Vagina (tissue), 2 donors: ENCODE data around the gene FGD4. TPM values are rescaled to one million over a fixed set of nuclear protein-coding genes. Genes with fewer than 3 reads are reported as not detected.

Experiments
- DNase-seq, 2 donors: peaks; one replicate each; pipeline ENCODE4 v3.0.0-alpha.2; 2017; ENCODE audit errors: extremely low spot score in 2 of 2
- H3K27ac ChIP-seq: fragments of 200-600 bp; sonication (generic); one replicate; pipeline ENCODE4 v1.5.1; 2019
- H3K27me3 ChIP-seq: fragments of 200-600 bp; sonication (generic); one replicate; pipeline ENCODE4 v1.5.1; 2019
- H3K36me3 ChIP-seq, 2 donors: fragments of 200-600 bp; sonication (generic); one replicate each; pipeline ENCODE4 v1.5.1; 2017 to 2019
- H3K4me1 ChIP-seq: fragments of 200-600 bp; sonication (generic); one replicate; pipeline ENCODE4 v1.5.1; 2019
- H3K4me3 ChIP-seq, 2 donors: fragments of 200-600 bp; sonication (generic); 1 replicate in 1 of 2; 2 replicates in 1 of 2; pipeline ENCODE4 v1.5.1; 2016 to 2019
- H3K9me3 ChIP-seq: fragments of 200-600 bp; sonication (generic); one replicate; pipeline ENCODE4 v1.5.1; 2019
- CTCF ChIP-seq, 3 experiments: fragments of 450-650 bp in 2 of 3; fragments of 200-600 bp in 1 of 3; sonication (generic) in 1 of 3; IDR thresholded peaks; one replicate each; pipeline ENCODE4 v1.5.1; 2017 to 2019; ENCODE audit warnings: antibody characterized with exemption in 3 of 3, mild to moderate bottlenecking in 2 of 3, moderate library complexity in 2 of 3
- POLR2A ChIP-seq, 2 donors: fragments of 450-650 bp; IDR thresholded peaks; one replicate each; pipeline ENCODE4 v1.6.1; 2017; ENCODE audit warnings: antibody characterized with exemption in 2 of 2, mild to moderate bottlenecking in 2 of 2, moderate library complexity in 2 of 2
- POLR2AphosphoS5 ChIP-seq, 2 donors: sonication (generic); formaldehyde crosslinking; IDR thresholded peaks; one replicate each; pipeline ENCODE4 v1.9.0; 2017; ENCODE audit warnings: antibody characterized with exemption in 2 of 2, mild to moderate bottlenecking in 2 of 2, low read depth in 1 of 2; ENCODE audit not compliant: insufficient read depth in 1 of 2
- intact Hi-C: fragments of 100-400 bp; cut with DNase I; formaldehyde crosslinking; loops from one replicate; pipeline ENCODE4 v1.15.1; 2023
- total RNA-seq: library from RNA; depleted of rRNA; stranded (reverse); fragments of >200 nt; gene quantifications from one replicate; pipeline ENCODE4 v1.2.3, GENCODE V29; 2016

The FGD4 gene
- total RNA-seq, 1 donor from 2014 or later: 38.3 TPM

GRCh38 chr12:32397696-32398095, 1.7 kb upstream of the FGD4 start:
- Histone ChIP-seq H3K36me3 (no peaks in the 10 kb centered on the region), H3K4me1 (peaks cover 12% of the 10 kb centered on the region), H3K4me3 (no peak overlapping the region), H3K9me3 (no peaks in the 10 kb centered on the region), H3K27ac (no peak overlapping the region), H3K27me3 (no peaks in the 10 kb centered on the region)
- no peak for DNase-seq
- TF ChIP-seq POLR2AphosphoS5 (IDR thresholded peaks at IDR 0.05; ENCODE audit: insufficient read depth in 1 of 2, low read depth in 1 of 2) (no peak), CTCF (IDR thresholded peaks at IDR 0.05) (no peak), POLR2A (IDR thresholded peaks at IDR 0.05) (no peak)
- intact Hi-C loops: no loop called here

GRCh38 chr12:32398181-32398580, 1.2 kb upstream of the FGD4 start:
- no peak overlapping the region for H3K27ac ChIP-seq

GRCh38 chr12:32398816-32399369, 465 bp upstream of the FGD4 start:
- TF ChIP-seq POLR2AphosphoS5 (IDR thresholded peaks at IDR 0.05; ENCODE audit: insufficient read depth in 1 of 2, low read depth in 1 of 2) (no peak), POLR2A (IDR thresholded peaks at IDR 0.05) (no peak), CTCF (IDR thresholded peaks at IDR 0.05) (no peak)
- Histone ChIP-seq H3K27ac (peak overlapping the region; percentile 85), H3K27me3 (no peaks in the 10 kb centered on the region), H3K9me3 (no peaks in the 10 kb centered on the region), H3K4me3 (peak overlapping the region; percentile 56 to 67), H3K36me3 (no peaks in the 10 kb centered on the region), H3K4me1 (peaks cover 12% of the 10 kb centered on the region)
- DNase-seq: no peak
- intact Hi-C loops: no loop called here

More at GRCh38 chr12:32398181-32398580, 1.2 kb upstream of the FGD4 start:
- DNase-seq: no peak
- Histone ChIP-seq H3K4me3 (no peak overlapping the region), H3K36me3 (no peaks in the 10 kb centered on the region), H3K9me3 (no peaks in the 10 kb centered on the region), H3K4me1 (peaks cover 12% of the 10 kb centered on the region), H3K27me3 (no peaks in the 10 kb centered on the region)
- intact Hi-C loops: no loop called here
- TF ChIP-seq POLR2AphosphoS5 (IDR thresholded peaks at IDR 0.05; ENCODE audit: insufficient read depth in 1 of 2, low read depth in 1 of 2) (no peak), POLR2A (IDR thresholded peaks at IDR 0.05) (no peak), CTCF (IDR thresholded peaks at IDR 0.05) (no peak)

GRCh38 chr12:32400114-32400672, 835 bp downstream of the FGD4 start:
- no peaks in the 10 kb centered on the region for H3K9me3 ChIP-seq
- no peaks in the 10 kb centered on the region for H3K36me3 ChIP-seq
- peak overlapping the region; percentile 56 to 67 for H3K4me3 ChIP-seq
- H3K27ac ChIP-seq: peak overlapping the region; percentile 85
- TF ChIP-seq POLR2AphosphoS5 (IDR thresholded peaks at IDR 0.05; ENCODE audit: insufficient read depth in 1 of 2, low read depth in 1 of 2): no peak
- no peak for TF ChIP-seq POLR2A (IDR thresholded peaks at IDR 0.05)
- TF ChIP-seq CTCF (IDR thresholded peaks at IDR 0.05): no peak
- peaks cover 12% of the 10 kb centered on the region for H3K4me1 ChIP-seq
- no peak for DNase-seq
- intact Hi-C loops: no loop called here
- H3K27me3 ChIP-seq: no peaks in the 10 kb centered on the region

- peak overlapping the region in 1 of 2 donors; percentile 67 for H3K4me3 ChIP-seq
- peaks cover 12% of the 10 kb centered on the region for H3K4me1 ChIP-seq
- H3K27me3 ChIP-seq: no peaks in the 10 kb centered on the region
- intact Hi-C loops: no loop called here
- H3K36me3 ChIP-seq: no peaks in the 10 kb centered on the region
- H3K27ac ChIP-seq: peak overlapping the region; percentile 85
- no peak for DNase-seq
- no peaks in the 10 kb centered on the region for H3K9me3 ChIP-seq
- TF ChIP-seq POLR2AphosphoS5 (IDR thresholded peaks at IDR 0.05; ENCODE audit: insufficient read depth in 1 of 2, low read depth in 1 of 2) (no peak), CTCF (IDR thresholded peaks at IDR 0.05) (no peak), POLR2A (IDR thresholded peaks at IDR 0.05) (no peak)
Observed at GRCh38 chr12:32400866-32401265, 1.5 kb downstream of the FGD4 start.
